MCF 10A (cell line): Measurements from ENCODE around the gene VWA7. TPM values are rescaled to one million over a fixed set of nuclear protein-coding genes. Genes with fewer than 3 reads are reported as not detected.
A peak's percentile ranks its signal among the peaks of the same experiment; 100 is the strongest.
"Not testable (repeated sequence)": the region's sequence is repeated elsewhere in the genome, so short reads cannot be mapped to it uniquely, and the experiment has no call there.

Source experiments
- Bru-seq: library from RNA; stranded (reverse); fragments of 400-500 nt; gene quantifications from one replicate; lab custom pipeline; 2021; lab: Mats Ljungman, UMichigan
- BruChase-seq, 2 experiments: library from RNA; stranded (reverse); fragments of 400-500 nt; gene quantifications; one replicate each; lab custom pipeline; 2021; lab: Mats Ljungman, UMichigan
- BruUV-seq: library from RNA; stranded (reverse); fragments of 400-500 nt; replicated peaks from 2 replicates; lab custom pipeline; 2021; lab: Mats Ljungman, UMichigan
- CTCF ChIA-PET: fragments of 300-600 bp; sonication (Branson Sonifier 250); formaldehyde crosslinking; extraction: SDS; loops from one replicate; lab custom pipeline; 2021; ENCODE audit warnings: antibody characterized with exemption, inconsistent platforms; lab: Yijun Ruan, JAX
- POLR2A ChIA-PET: fragments of 300-600, 350-650 bp; sonication (Branson Sonifier 250); formaldehyde crosslinking; extraction: SDS; loops from one replicate; lab custom pipeline; 2020; ENCODE audit warnings: antibody characterized with exemption, inconsistent platforms; lab: Yijun Ruan, JAX
- DNase-seq: peaks from one replicate; pipeline ENCODE4 v3.0.0-alpha.2; 2018; ENCODE audit not compliant: unreplicated experiment
- H3K27ac Mint-ChIP-seq: one replicate; pipeline ENCODE4 v1.8.0; 2022; ENCODE audit warnings: mild to moderate bottlenecking, low read depth, mixed read lengths; ENCODE audit not compliant: unreplicated experiment
- H3K27me3 Mint-ChIP-seq: one replicate; pipeline ENCODE4 v1.8.0; 2022; ENCODE audit warnings: mixed read lengths; ENCODE audit not compliant: insufficient read depth, unreplicated experiment
- H3K36me3 Mint-ChIP-seq: one replicate; pipeline ENCODE4 v1.8.0; 2022; ENCODE audit warnings: mild to moderate bottlenecking, moderate library complexity, mixed read lengths; ENCODE audit not compliant: insufficient read depth, unreplicated experiment
- H3K4me1 Mint-ChIP-seq: one replicate; pipeline ENCODE4 v1.8.0; 2022; ENCODE audit warnings: mixed read lengths; ENCODE audit not compliant: insufficient read depth, unreplicated experiment
- H3K4me3 Mint-ChIP-seq: one replicate; pipeline ENCODE4 v1.8.0; 2022; ENCODE audit warnings: mild to moderate bottlenecking, moderate library complexity, mixed read lengths; ENCODE audit not compliant: unreplicated experiment
- H3K9me3 Mint-ChIP-seq: one replicate; pipeline ENCODE4 v1.8.0; 2022; ENCODE audit warnings: mixed read lengths; ENCODE audit not compliant: unreplicated experiment
- CTCF ChIP-seq: fragments of 200-600 bp; IDR thresholded peaks from one replicate; pipeline ENCODE4 v1.8.0; 2022; ENCODE audit warnings: antibody characterized with exemption, mild to moderate bottlenecking; ENCODE audit not compliant: unreplicated experiment
- intact Hi-C: fragments of 100-400 bp; cut with micrococcal nuclease; formaldehyde crosslinking; loops from 2 replicates; pipeline ENCODE4 v1.14.1; 2022
- long read RNA-seq: library from polyadenylated mRNA; stranded (forward); transcript quantifications from one replicate; pipeline ENCODE4 v2.0.0, GENCODE V29; 2022
- total RNA-seq: library from RNA; stranded (reverse); gene quantifications from 2 replicates; pipeline ENCODE4 v1.2.3, GENCODE V29; 2022

The VWA7 gene, protein sequence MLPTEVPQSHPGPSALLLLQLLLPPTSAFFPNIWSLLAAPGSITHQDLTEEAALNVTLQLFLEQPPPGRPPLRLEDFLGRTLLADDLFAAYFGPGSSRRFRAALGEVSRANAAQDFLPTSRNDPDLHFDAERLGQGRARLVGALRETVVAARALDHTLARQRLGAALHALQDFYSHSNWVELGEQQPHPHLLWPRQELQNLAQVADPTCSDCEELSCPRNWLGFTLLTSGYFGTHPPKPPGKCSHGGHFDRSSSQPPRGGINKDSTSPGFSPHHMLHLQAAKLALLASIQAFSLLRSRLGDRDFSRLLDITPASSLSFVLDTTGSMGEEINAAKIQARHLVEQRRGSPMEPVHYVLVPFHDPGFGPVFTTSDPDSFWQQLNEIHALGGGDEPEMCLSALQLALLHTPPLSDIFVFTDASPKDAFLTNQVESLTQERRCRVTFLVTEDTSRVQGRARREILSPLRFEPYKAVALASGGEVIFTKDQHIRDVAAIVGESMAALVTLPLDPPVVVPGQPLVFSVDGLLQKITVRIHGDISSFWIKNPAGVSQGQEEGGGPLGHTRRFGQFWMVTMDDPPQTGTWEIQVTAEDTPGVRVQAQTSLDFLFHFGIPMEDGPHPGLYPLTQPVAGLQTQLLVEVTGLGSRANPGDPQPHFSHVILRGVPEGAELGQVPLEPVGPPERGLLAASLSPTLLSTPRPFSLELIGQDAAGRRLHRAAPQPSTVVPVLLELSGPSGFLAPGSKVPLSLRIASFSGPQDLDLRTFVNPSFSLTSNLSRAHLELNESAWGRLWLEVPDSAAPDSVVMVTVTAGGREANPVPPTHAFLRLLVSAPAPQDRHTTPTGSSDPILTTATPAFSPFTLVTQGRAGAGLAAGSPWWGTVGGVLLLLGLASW
- total RNA-seq (2.0 and 3.1 TPM in 2 replicates), Bru-seq, nascent RNA (percentile 33 among the genes with signal in this experiment), BruChase-seq, experiment 1, labeled RNA remaining after a 6-hour chase (percentile 54 among the genes with signal in this experiment), BruChase-seq, experiment 2, labeled RNA remaining after a 2-hour chase (percentile 42 among the genes with signal in this experiment)
- long read RNA-seq = 0 reads

GRCh38 chr6:31776989-31777666, at the start of gene VWA7:
TSS of gene VWA7 (minus strand) at chr6:31777328. CDS start at chr6:31776779, 549 bp downstream.
- peak; percentile 95 for DNase-seq
- Mint-ChIP-seq H3K36me3 (peaks cover 28% of the 10 kb centered on the region), H3K27ac (no peak within 1 kb of the TSS), H3K4me1 (peaks cover 26% of the 10 kb centered on the region), H3K9me3 (no peaks in the 10 kb centered on the region), H3K4me3 (peak within 1 kb of the TSS; percentile 26), H3K27me3 (no peaks in the 10 kb centered on the region)
- no peak for TF ChIP-seq CTCF
- ChIA-PET POLR2A (interaction anchor here (0.7 to 2.2 kb wide), 21 partner anchors 9 to 125 kb away, joined by 3 to 14 read pairs (median 4); partner anchors contain the start of genes C6orf47, CLIC1, HSPA1A and HSPA1B), CTCF (interaction anchor here (0.5 to 1.8 kb wide), 3 partner anchors 14 to 1879 kb away, joined by 3 to 8 read pairs (median 4); no protein-coding TSS in a partner anchor)
- no TSS peak for BruUV-seq
- intact Hi-C loops = loop anchor here (1.0 to 10.0 kb wide), 2 partner anchors 14 to 232 kb away; partner anchors contain the start of genes ATP6V1G2, DDX39B and NFKBIL1

GRCh38 chr6:31826793-31827285, 49.7 kb upstream of the VWA7 start:
- DNase-seq = peak; percentile 95
- Mint-ChIP-seq H3K9me3 (no peaks in the 10 kb centered on the region), H3K36me3 (peaks cover 14% of the 10 kb centered on the region), H3K27ac (peak overlapping the region; percentile 99), H3K27me3 (no peaks in the 10 kb centered on the region), H3K4me1 (peaks cover 19% of the 10 kb centered on the region), H3K4me3 (peak overlapping the region; percentile 78)
- ChIA-PET CTCF (interaction anchor here (0.7 to 1.0 kb wide), 5 partner anchors 20 to 124 kb away, joined by 3 to 4 read pairs (median 3); partner anchors contain the start of genes CLIC1 and LSM2), POLR2A (interaction anchor here (0.5 to 11.3 kb wide), 45 partner anchors 8 to 1214 kb away, joined by 3 to 202 read pairs (median 5); partner anchors contain the start of genes ABHD16A, ATP6V1G2, BAG6 and C6orf47)
- no peak for TF ChIP-seq CTCF
- intact Hi-C loops = no loop called here
- TSS peak; percentile 85 for BruUV-seq

- peak overlapping the region; percentile 78 for H3K4me3 Mint-ChIP-seq
- no peak for DNase-seq
- POLR2A ChIA-PET = interaction anchor here (0.6 to 11.3 kb wide), 17 partner anchors 7 to 424 kb away, joined by 3 to 202 read pairs (median 15); partner anchors contain the start of genes CLIC1, DDAH2, GPANK1 and HSPA1A
- H3K36me3 Mint-ChIP-seq = peaks cover 14% of the 10 kb centered on the region
- H3K27ac Mint-ChIP-seq = peak overlapping the region; percentile 99
- TF ChIP-seq CTCF = no peak
- no TSS peak for BruUV-seq
- H3K9me3 Mint-ChIP-seq = no peaks in the 10 kb centered on the region
- no peaks in the 10 kb centered on the region for H3K27me3 Mint-ChIP-seq
- CTCF ChIA-PET = interaction anchor here (0.7 to 1.1 kb wide), 2 partner anchors 96 to 770 kb away, joined by 4 read pairs; no protein-coding TSS in a partner anchor
- peaks cover 24% of the 10 kb centered on the region for H3K4me1 Mint-ChIP-seq
- intact Hi-C loops = no loop called here
These were observed 48.4 kb upstream of the VWA7 start for GRCh38 chr6:31825553-31825952.

GRCh38 chr6:31823592-31824196, 46.6 kb upstream of the VWA7 start:
- Mint-ChIP-seq H3K27ac (peak overlapping the region; percentile 99), H3K4me1 (peaks cover 29% of the 10 kb centered on the region), H3K4me3 (peak overlapping the region; percentile 91), H3K36me3 (peaks cover 14% of the 10 kb centered on the region)
- H3K27me3 Mint-ChIP-seq, DNase-seq, H3K9me3 Mint-ChIP-seq, BruUV-seq, intact Hi-C loops: not testable (repeated sequence)
- POLR2A ChIA-PET = interaction anchor here (0.8 to 11.3 kb wide), 15 partner anchors 11 to 163 kb away, joined by 3 to 202 read pairs (median 5); partner anchors contain the start of genes ABHD16A, C6orf47, CLIC1 and GPANK1
- CTCF ChIA-PET = interaction anchor here (0.9 to 2.5 kb wide), 3 partner anchors 9 to 41 kb away, joined by 3 to 9 read pairs (median 3); no protein-coding TSS in a partner anchor
